Naive thymus-derived CD4-positive, alpha-beta T cell (primary cell): ENCODE data around the gene SUGCT. TPM values are rescaled to one million over a fixed set of nuclear protein-coding genes. Genes with fewer than 3 reads are reported as not detected.
A peak's percentile ranks its signal among the peaks of the same experiment; 100 is the strongest.
"Not testable (repeated sequence)": the region's sequence is repeated elsewhere in the genome, so short reads cannot be mapped to it uniquely, and the experiment has no call there.

Experiments
- ATAC-seq: fragments of 150-1000 bp; cut with Tn5 transposase; 2 replicates; pipeline ENCODE4 v1.10.0; 2021; ENCODE audit warnings: mild to moderate bottlenecking, moderate library complexity
- CTCF ChIA-PET: fragments of 350-600 bp; sonication (Branson Sonifier 250); formaldehyde crosslinking; loops from one replicate; lab custom pipeline; 2021; ENCODE audit warnings: antibody characterized with exemption; lab: Charles Lee
- POLR2A ChIA-PET: fragments of 350-600 bp; sonication (Branson Sonifier 250); formaldehyde crosslinking; loops from one replicate; lab custom pipeline; 2021; ENCODE audit warnings: antibody characterized with exemption, inconsistent platforms; lab: Charles Lee
- DNase-seq, 9 donors: peaks; one replicate each; pipeline versions ENCODE4 v3.0.0 to v3.0.0-alpha.2; 2020 to 2022; ENCODE audit warnings: mixed read lengths in 1 of 9
- H3K27ac ChIP-seq: one replicate; pipeline ENCODE4 v1.7.0; 2013; ENCODE audit warnings: mild to moderate bottlenecking, low read depth, low read length, moderate library complexity
- H3K27me3 ChIP-seq, 2 donors: one replicate each; pipeline ENCODE4 v1.7.0; 2013; ENCODE audit warnings: low read length in 2 of 2, mild to moderate bottlenecking in 2 of 2, moderate library complexity in 2 of 2; ENCODE audit not compliant: control insufficient read depth in 2 of 2, insufficient read depth in 2 of 2
- H3K36me3 ChIP-seq, 3 experiments: 1 replicate in 2 of 3; 2 replicates in 1 of 3; pipeline ENCODE4 v1.7.0; 2013; ENCODE audit warnings: low read length in 3 of 3, mild to moderate bottlenecking in 3 of 3, moderate library complexity in 1 of 3; ENCODE audit not compliant: insufficient read depth in 3 of 3, control insufficient read depth in 2 of 3
- H3K4me1 ChIP-seq, 2 donors: one replicate each; pipeline ENCODE4 v1.7.0; 2013; ENCODE audit warnings: low read length in 2 of 2, mild to moderate bottlenecking in 2 of 2, moderate library complexity in 1 of 2; ENCODE audit not compliant: control insufficient read depth in 2 of 2, insufficient read depth in 2 of 2
- H3K4me3 ChIP-seq: 2 replicates; pipeline ENCODE4 v1.7.0; 2013; ENCODE audit warnings: mild to moderate bottlenecking, low read length
- H3K9me3 ChIP-seq, 3 experiments: 1 replicate in 2 of 3; 2 replicates in 1 of 3; pipeline ENCODE4 v1.7.0; 2013; ENCODE audit warnings: low read length in 3 of 3; ENCODE audit not compliant: control insufficient read depth in 2 of 3
- H3K27ac Mint-ChIP-seq, 9 donors: one replicate each; pipeline ENCODE4 v1.8.0; 2020 to 2022; ENCODE audit warnings: mixed read lengths in 9 of 9, mild to moderate bottlenecking in 8 of 9, moderate library complexity in 5 of 9, inconsistent platforms in 2 of 9
- H3K27me3 Mint-ChIP-seq, 5 donors: one replicate each; pipeline ENCODE4 v1.8.0; 2021 to 2022; ENCODE audit warnings: mixed read lengths in 5 of 5, mild to moderate bottlenecking in 1 of 5
- H3K36me3 Mint-ChIP-seq, 5 donors: one replicate each; pipeline ENCODE4 v1.8.0; 2020 to 2022; ENCODE audit warnings: mixed read lengths in 5 of 5, mild to moderate bottlenecking in 3 of 5, inconsistent platforms in 1 of 5
- H3K4me1 Mint-ChIP-seq, 7 donors: one replicate each; pipeline ENCODE4 v1.8.0; 2020 to 2022; ENCODE audit warnings: mixed read lengths in 7 of 7, mild to moderate bottlenecking in 3 of 7, inconsistent platforms in 1 of 7
- H3K4me3 Mint-ChIP-seq, 10 donors: one replicate each; pipeline ENCODE4 v1.8.0; 2020 to 2022; ENCODE audit warnings: mild to moderate bottlenecking in 10 of 10, mixed read lengths in 10 of 10, moderate library complexity in 6 of 10, inconsistent platforms in 2 of 10
- H3K9me3 Mint-ChIP-seq, 11 donors: one replicate each; pipeline ENCODE4 v1.8.0; 2020 to 2022; ENCODE audit warnings: mixed read lengths in 11 of 11, mild to moderate bottlenecking in 4 of 11, inconsistent platforms in 1 of 11, moderate library complexity in 1 of 11
- intact Hi-C, 2 donors: fragments of 100-400 bp; cut with micrococcal nuclease; formaldehyde crosslinking; loops; one replicate each; pipeline ENCODE4 v1.15.1; 2023
- polyA plus RNA-seq, 2 donors: library from polyadenylated mRNA; unstranded; fragments of 300-500 nt; fragmentation: Illumina TruSeq; gene quantifications; one replicate each; pipeline ENCODE4 v1.2.3, GENCODE V29; 2021
- total RNA-seq, 6 experiments: library from RNA in 5 of 6; stranded (reverse) in 5 of 6; gene quantifications; 1 replicate in 5 of 6; 2 replicates in 1 of 6; pipeline ENCODE4 v1.2.3 and lab custom pipeline; 2021 to 2026

Gene SUGCT
- total and polyA plus RNA-seq, 7 experiments from 2014 or later, result 0.95 to 2.7 (median 2.2) TPM; not detected in 1

DNA sequence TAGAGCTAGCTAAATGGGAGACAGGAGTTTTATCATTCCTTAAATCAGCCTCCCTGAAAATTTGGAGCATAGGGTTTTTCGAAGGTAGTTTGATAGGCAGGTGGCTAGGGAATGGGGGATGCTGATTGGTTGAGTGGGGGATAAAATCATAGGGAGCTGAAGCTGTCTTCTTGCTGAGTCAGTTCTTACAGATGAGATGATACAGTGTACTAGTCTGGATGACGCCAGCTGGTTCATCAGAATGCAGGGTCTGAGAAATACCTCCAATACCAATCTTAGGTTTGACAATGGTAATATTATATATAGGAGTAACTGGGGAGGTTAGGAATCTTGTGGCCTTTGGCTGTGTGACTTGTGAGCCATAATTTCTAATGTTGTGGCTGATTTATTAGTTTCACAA is 271.2 kb downstream of the SUGCT start:
- H3K27me3 ChIP-seq, result no peaks in the 10 kb centered on the region
- no peaks in the 10 kb centered on the region for H3K36me3 Mint-ChIP-seq
- no peak overlapping the region for H3K4me3 Mint-ChIP-seq
- peaks cover 0 to 5% (median 0%) of the 10 kb centered on the region in 11 donors for H3K9me3 Mint-ChIP-seq
- no peak for ATAC-seq
- H3K4me1 Mint-ChIP-seq, result no peaks in the 10 kb centered on the region
- no peaks in the 10 kb centered on the region for H3K4me1 ChIP-seq
- no peaks in the 10 kb centered on the region for H3K27me3 Mint-ChIP-seq
- H3K27ac ChIP-seq, result no peak overlapping the region
- no peak for DNase-seq
- intact Hi-C loops, result no loop called here
- H3K27ac Mint-ChIP-seq, result no peak overlapping the region
- ChIA-PET POLR2A (no interaction called here), CTCF (no interaction called here)
- no peaks in the 10 kb centered on the region for H3K36me3 ChIP-seq
- no peaks in the 10 kb centered on the region for H3K9me3 ChIP-seq
- H3K4me3 ChIP-seq, result no peak overlapping the region

DNA sequence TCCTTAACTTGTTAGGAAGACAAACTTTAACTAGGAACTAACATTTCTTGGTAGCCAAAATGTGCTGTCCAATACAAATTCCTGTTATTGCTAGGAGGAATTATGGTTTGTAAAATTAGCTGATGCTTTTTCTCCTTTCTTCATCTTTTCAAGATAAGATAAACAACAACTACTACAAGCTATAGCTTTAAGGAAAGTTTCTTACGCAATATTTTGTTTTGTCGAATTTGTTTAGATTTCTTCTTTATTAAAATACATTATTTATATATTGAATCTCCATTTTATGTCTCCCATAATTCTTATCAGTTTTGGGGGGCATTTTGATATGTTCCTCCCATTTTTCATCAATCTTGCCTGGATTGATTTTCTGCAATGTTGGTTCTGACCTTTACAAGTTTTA is 277.5 kb downstream of the SUGCT start:
- Mint-ChIP-seq H3K27me3 (no peaks in the 10 kb centered on the region), H3K9me3 (peaks cover 0 to 5% (median 0%) of the 10 kb centered on the region in 11 donors), H3K36me3 (no peaks in the 10 kb centered on the region), H3K4me1 (no peaks in the 10 kb centered on the region), H3K4me3 (no peak overlapping the region), H3K27ac (no peak overlapping the region)
- ATAC-seq (no peak), DNase-seq (no peak)
- intact Hi-C loops, result no loop called here
- no peaks in the 10 kb centered on the region for H3K9me3 ChIP-seq
- POLR2A ChIA-PET, result no interaction called here
- H3K4me3 ChIP-seq, result no peak overlapping the region
- no peak overlapping the region for H3K27ac ChIP-seq
- H3K4me1 ChIP-seq, result no peaks in the 10 kb centered on the region
- CTCF ChIA-PET, result no interaction called here
- no peaks in the 10 kb centered on the region for H3K36me3 ChIP-seq
- no peaks in the 10 kb centered on the region for H3K27me3 ChIP-seq

DNA sequence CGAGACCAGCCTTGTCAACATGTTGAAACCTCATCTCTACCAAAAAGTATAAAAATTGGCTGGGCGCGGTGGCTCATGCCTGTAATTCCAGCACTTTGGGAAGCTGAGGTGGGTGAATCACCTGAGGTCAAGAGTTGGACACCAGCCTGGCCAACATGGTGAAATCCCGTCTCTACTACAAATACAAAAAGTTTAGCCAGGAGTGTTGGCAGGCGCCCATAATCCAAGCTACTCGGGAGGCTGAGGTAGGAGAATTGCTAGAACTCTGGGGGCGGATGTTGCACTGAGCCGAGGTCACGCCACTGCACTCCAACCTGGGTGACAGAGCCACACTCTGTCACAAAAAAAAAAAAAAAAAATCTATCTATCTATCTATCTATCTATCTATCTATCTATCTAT is 279.9 kb downstream of the SUGCT start:
- H3K36me3 Mint-ChIP-seq, H3K9me3 Mint-ChIP-seq, H3K27ac ChIP-seq, H3K4me1 ChIP-seq, POLR2A ChIA-PET, intact Hi-C loops, H3K4me3 Mint-ChIP-seq, ATAC-seq, H3K9me3 ChIP-seq, H3K27ac Mint-ChIP-seq, DNase-seq, H3K4me1 Mint-ChIP-seq, H3K36me3 ChIP-seq, CTCF ChIA-PET, H3K4me3 ChIP-seq, H3K27me3 ChIP-seq, H3K27me3 Mint-ChIP-seq: not testable (repeated sequence)

DNA sequence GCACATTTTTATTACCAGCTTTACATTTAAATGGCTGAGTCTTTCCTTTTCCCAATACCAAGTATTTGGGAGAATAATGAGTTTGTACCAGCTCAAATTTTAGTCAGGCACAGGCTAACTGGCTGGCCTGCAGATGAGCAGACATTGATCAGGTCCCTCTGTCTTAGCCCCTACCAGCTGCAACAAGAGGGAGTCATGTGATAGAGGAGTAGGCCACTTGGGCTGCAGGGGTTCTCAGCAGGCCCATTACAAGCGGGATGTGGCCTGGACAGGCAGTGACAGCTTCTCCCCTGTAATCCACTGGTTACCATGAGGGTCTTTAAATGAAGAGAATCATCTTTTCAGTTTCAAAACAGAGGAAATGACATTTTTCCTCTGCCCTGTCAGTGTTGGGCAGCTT is 283.6 kb downstream of the SUGCT start:
- H3K36me3 Mint-ChIP-seq, result no peaks in the 10 kb centered on the region
- H3K27ac Mint-ChIP-seq, result no peak overlapping the region
- POLR2A ChIA-PET, result no interaction called here
- no peaks in the 10 kb centered on the region for H3K9me3 ChIP-seq
- H3K27ac ChIP-seq, result no peak overlapping the region
- H3K27me3 ChIP-seq, result no peaks in the 10 kb centered on the region
- no peak overlapping the region for H3K4me3 ChIP-seq
- no peaks in the 10 kb centered on the region for H3K9me3 Mint-ChIP-seq
- no peaks in the 10 kb centered on the region for H3K4me1 Mint-ChIP-seq
- CTCF ChIA-PET, result no interaction called here
- no peak overlapping the region for H3K4me3 Mint-ChIP-seq
- intact Hi-C loops, result no loop called here
- H3K4me1 ChIP-seq, result no peaks in the 10 kb centered on the region
- H3K36me3 ChIP-seq, result no peaks in the 10 kb centered on the region
- DNase-seq (no peak), ATAC-seq (no peak)
- no peaks in the 10 kb centered on the region for H3K27me3 Mint-ChIP-seq

DNA sequence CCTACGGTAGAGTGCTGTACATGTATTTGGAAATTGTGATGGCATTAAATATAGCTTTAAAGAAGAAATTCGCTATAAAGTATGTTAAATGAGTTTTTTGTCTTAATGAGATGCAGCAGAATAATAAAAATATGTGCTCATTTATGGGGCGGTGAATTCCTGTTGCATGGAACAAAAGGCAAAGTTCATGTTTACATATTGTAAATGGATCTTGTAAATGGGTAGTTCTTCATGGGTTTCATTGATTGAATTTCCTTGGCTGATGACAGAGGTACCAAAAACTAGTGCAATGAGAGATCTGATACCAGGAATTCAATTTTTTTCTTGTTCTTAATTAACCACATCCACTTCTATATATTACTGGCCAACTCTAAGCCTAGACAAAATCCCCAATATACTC is 284.2 kb downstream of the SUGCT start:
- CTCF ChIA-PET, result no interaction called here

DNA sequence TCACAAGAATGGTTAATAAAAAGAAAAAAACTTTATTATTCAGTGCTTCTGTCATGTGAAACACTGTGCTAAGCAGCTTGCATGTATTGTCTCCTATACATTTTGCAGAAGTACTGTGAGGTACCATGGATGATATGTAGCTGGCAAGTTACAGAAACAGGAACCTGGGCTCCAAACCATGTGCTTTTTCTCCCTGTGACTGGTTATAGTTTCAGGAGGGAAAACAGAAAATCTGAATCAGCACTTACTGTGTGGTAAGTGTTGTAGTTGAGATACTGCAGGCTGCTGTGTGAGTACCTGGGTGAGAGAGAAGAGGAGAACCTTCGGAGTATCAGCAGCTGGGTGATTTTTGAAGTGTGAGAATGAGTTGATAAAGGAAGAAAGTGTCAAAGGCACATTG is 285.0 kb downstream of the SUGCT start:
- H3K27me3 Mint-ChIP-seq, result no peaks in the 10 kb centered on the region
- ChIA-PET CTCF (no interaction called here), POLR2A (no interaction called here)
- H3K27ac ChIP-seq, result no peak overlapping the region
- no peak overlapping the region for H3K4me3 ChIP-seq
- no peaks in the 10 kb centered on the region for H3K9me3 Mint-ChIP-seq
- intact Hi-C loops, result no loop called here
- ATAC-seq (peak; percentile 47), DNase-seq (no peak)
- H3K27me3 ChIP-seq, result no peaks in the 10 kb centered on the region
- no peaks in the 10 kb centered on the region for H3K4me1 ChIP-seq
- H3K4me1 Mint-ChIP-seq, result no peaks in the 10 kb centered on the region
- H3K27ac Mint-ChIP-seq, result no peak overlapping the region
- no peaks in the 10 kb centered on the region for H3K9me3 ChIP-seq
- H3K4me3 Mint-ChIP-seq, result no peak overlapping the region
- no peaks in the 10 kb centered on the region for H3K36me3 Mint-ChIP-seq
- H3K36me3 ChIP-seq, result no peaks in the 10 kb centered on the region

More for the DNA sequence above, 284.2 kb downstream of the SUGCT start:
- no peaks in the 10 kb centered on the region for H3K36me3 Mint-ChIP-seq
- Histone ChIP-seq H3K27me3 (no peaks in the 10 kb centered on the region), H3K9me3 (no peaks in the 10 kb centered on the region), H3K36me3 (no peaks in the 10 kb centered on the region), H3K27ac (no peak overlapping the region), H3K4me1 (no peaks in the 10 kb centered on the region), H3K4me3 (no peak overlapping the region)
- POLR2A ChIA-PET, result no interaction called here
- intact Hi-C loops, result no loop called here
- H3K4me1 Mint-ChIP-seq, result no peaks in the 10 kb centered on the region
- H3K4me3 Mint-ChIP-seq, result no peak overlapping the region
- H3K9me3 Mint-ChIP-seq, result no peaks in the 10 kb centered on the region
- ATAC-seq (no peak), DNase-seq (no peak)
- H3K27ac Mint-ChIP-seq, result no peak overlapping the region
- no peaks in the 10 kb centered on the region for H3K27me3 Mint-ChIP-seq

DNA sequence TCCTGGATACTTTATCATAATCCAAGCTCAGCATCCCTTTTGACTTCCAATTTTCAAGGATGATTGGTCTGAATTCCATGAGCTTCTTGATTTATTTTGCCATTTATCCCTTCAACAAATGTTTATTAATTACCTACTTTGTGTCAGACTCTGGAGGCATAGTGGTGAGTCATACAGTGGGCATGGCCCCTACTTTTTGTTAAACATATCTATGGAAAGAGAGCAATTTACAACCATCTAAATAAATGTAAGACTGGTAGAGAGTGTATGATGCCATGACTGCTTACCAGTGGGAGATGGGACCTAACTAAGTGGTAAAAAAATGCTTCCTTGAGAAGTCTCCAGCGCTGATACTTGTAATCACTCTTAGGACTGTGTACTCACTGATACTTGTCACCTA is 286.6 kb downstream of the SUGCT start:
- no peaks in the 10 kb centered on the region for H3K36me3 Mint-ChIP-seq
- Histone ChIP-seq H3K27ac (no peak overlapping the region), H3K36me3 (no peaks in the 10 kb centered on the region), H3K4me3 (no peak overlapping the region), H3K9me3 (no peaks in the 10 kb centered on the region), H3K4me1 (no peaks in the 10 kb centered on the region), H3K27me3 (no peaks in the 10 kb centered on the region)
- H3K9me3 Mint-ChIP-seq, result no peaks in the 10 kb centered on the region
- no peaks in the 10 kb centered on the region for H3K4me1 Mint-ChIP-seq
- DNase-seq (no peak), ATAC-seq (no peak)
- intact Hi-C loops, result no loop called here
- H3K27me3 Mint-ChIP-seq, result no peaks in the 10 kb centered on the region
- no peak overlapping the region for H3K4me3 Mint-ChIP-seq
- no peak overlapping the region for H3K27ac Mint-ChIP-seq
- POLR2A ChIA-PET, result no interaction called here
- CTCF ChIA-PET, result no interaction called here
